ENCODE results near the gene TRIM62.

The TRIM62 gene

GRCh38 chr1:33143176-33143575 is 38.7 kb downstream of the TRIM62 start:
- no peaks in the 10 kb centered on the region; the same call in 1 of the 2 replicates for H3K4me1 ChIP-seq
- no peaks in the 10 kb centered on the region for H3K9me3 ChIP-seq
- no peak for TF ChIP-seq CTCF (IDR thresholded peaks at IDR 0.05; ENCODE audit: low read depth, low read length)
- H3K36me3 ChIP-seq = no peaks in the 10 kb centered on the region
- H3K4me3 ChIP-seq (ENCODE audit: low read depth, low read length) = no peak overlapping the region
- no peaks in the 10 kb centered on the region for H3K27me3 ChIP-seq
- DNase-seq = no peak

GRCh38 chr1:33142483-33143064 is 39.3 kb downstream of the TRIM62 start:
- no peak for DNase-seq
- Histone ChIP-seq H3K36me3 (no peaks in the 10 kb centered on the region), H3K9me3 (no peaks in the 10 kb centered on the region), H3K4me1 (no peaks in the 10 kb centered on the region; the same call in 1 of the 2 replicates), H3K27me3 (no peaks in the 10 kb centered on the region), H3K4me3 (ENCODE audit: low read depth, low read length) (no peak overlapping the region)
- no peak for TF ChIP-seq CTCF (IDR thresholded peaks at IDR 0.05; ENCODE audit: low read depth, low read length)

- H3K4me3 ChIP-seq (ENCODE audit: low read depth, low read length) = no peak overlapping the region
- no peak for DNase-seq
- TF ChIP-seq CTCF (IDR thresholded peaks at IDR 0.05; ENCODE audit: low read depth, low read length) = no peak
- no peaks in the 10 kb centered on the region for H3K9me3 ChIP-seq
- H3K36me3 ChIP-seq = no peaks in the 10 kb centered on the region
- no peaks in the 10 kb centered on the region for H3K27me3 ChIP-seq
- H3K4me1 ChIP-seq = no peaks in the 10 kb centered on the region; the same call in 1 of the 2 replicates
Measured at GRCh38 chr1:33141781-33142180, 40.1 kb downstream of the TRIM62 start.

GRCh38 chr1:33141216-33141615 is 40.6 kb downstream of the TRIM62 start:
- DNase-seq = no peak
- Histone ChIP-seq H3K9me3 (no peaks in the 10 kb centered on the region), H3K4me1 (no peaks in the 10 kb centered on the region; the same call in 1 of the 2 replicates), H3K36me3 (no peaks in the 10 kb centered on the region), H3K4me3 (ENCODE audit: low read depth, low read length) (no peak overlapping the region), H3K27me3 (no peaks in the 10 kb centered on the region)
- TF ChIP-seq CTCF (IDR thresholded peaks at IDR 0.05; ENCODE audit: low read depth, low read length) = no peak

- TF ChIP-seq CTCF (IDR thresholded peaks at IDR 0.05; ENCODE audit: low read depth, low read length) = peak; percentile 36
- no peaks in the 10 kb centered on the region; the same call in 1 of the 2 replicates for H3K4me1 ChIP-seq
- H3K27me3 ChIP-seq = no peaks in the 10 kb centered on the region
- no peaks in the 10 kb centered on the region for H3K9me3 ChIP-seq
- no peaks in the 10 kb centered on the region for H3K36me3 ChIP-seq
- no peak overlapping the region for H3K4me3 ChIP-seq (ENCODE audit: low read depth, low read length)
- DNase-seq = no peak
Measured at GRCh38 chr1:33140153-33141149, 41.4 kb downstream of the TRIM62 start.

Measured in BE2C (cell line).